SK-N-SH (cell line): ENCODE measurements around the gene FCSK. TPM values are rescaled to one million over a fixed set of nuclear protein-coding genes. Genes with fewer than 3 reads are reported as not detected.

Source experiments
- ELF1 ChIP-seq: IDR thresholded peaks from 2 replicates; pipeline ENCODE4 v1.4.0; 2012
- EP300 ChIP-seq, 2 experiments: IDR thresholded peaks; 2 replicates each; pipeline versions ENCODE4 v1.4.0 to v1.6.1; 2012; ENCODE audit warnings: borderline replicate concordance in 1 of 2, low read depth in 1 of 2, low read length in 1 of 2
- EZH2phosphoT487 ChIP-seq: fragments of 200-600 bp; sonication (generic); IDR thresholded peaks from 2 replicates; pipeline ENCODE4 v1.6.1; 2017; ENCODE audit warnings: low read depth, mixed run types, mild to moderate bottlenecking, antibody characterized with exemption, moderate library complexity, borderline replicate concordance
- FOXJ3 ChIP-seq: sonication (generic); formaldehyde crosslinking; IDR thresholded peaks from 2 replicates; pipeline ENCODE4 v1.5.1; 2020; ENCODE audit warnings: mild to moderate bottlenecking, missing genetic modification reagents
- FOXM1 ChIP-seq: IDR thresholded peaks from 2 replicates; pipeline ENCODE4 v1.4.0; 2012; ENCODE audit warnings: low read depth, mild to moderate bottlenecking
- GATA2 ChIP-seq: sonication (generic); formaldehyde crosslinking; IDR thresholded peaks from 2 replicates; pipeline ENCODE4 v1.5.0; 2020; ENCODE audit warnings: mild to moderate bottlenecking, missing genetic modification reagents
- JUND ChIP-seq: IDR thresholded peaks from 2 replicates; pipeline ENCODE4 v1.4.0; 2012
- MEF2A ChIP-seq: IDR thresholded peaks from 2 replicates; pipeline ENCODE4 v1.4.0; 2012; ENCODE audit warnings: low read depth, borderline replicate concordance
- MXI1 ChIP-seq: IDR thresholded peaks from 2 replicates; pipeline ENCODE4 v1.6.1; 2012; ENCODE audit warnings: mild to moderate bottlenecking, low read depth, low read length, improper control_type of control experiment
- POLR2AphosphoS5 ChIP-seq: IDR thresholded peaks from 2 replicates; pipeline ENCODE4 v1.6.1; 2012; ENCODE audit warnings: low read depth, low read length
- RAD21 ChIP-seq: IDR thresholded peaks from 2 replicates; pipeline ENCODE4 v1.6.1; 2012; ENCODE audit warnings: mild to moderate bottlenecking, low read length
- RFX5 ChIP-seq: IDR thresholded peaks from 2 replicates; pipeline ENCODE4 v1.6.1; 2012; ENCODE audit warnings: mild to moderate bottlenecking, improper control_type of control experiment, low read length
- RXRA ChIP-seq: IDR thresholded peaks from 2 replicates; pipeline ENCODE4 v1.4.0; 2012; ENCODE audit warnings: low read depth, mild to moderate bottlenecking, borderline replicate concordance
- SIN3A ChIP-seq: IDR thresholded peaks from 2 replicates; pipeline ENCODE4 v1.6.1; 2012; ENCODE audit warnings: low read depth, mild to moderate bottlenecking, low read length, moderate library complexity, borderline replicate concordance
- SMC3 ChIP-seq: IDR thresholded peaks from 2 replicates; pipeline ENCODE4 v1.6.1; 2012; ENCODE audit warnings: low read depth, low read length, improper control_type of control experiment
- TAF1 ChIP-seq: IDR thresholded peaks from 2 replicates; pipeline ENCODE4 v1.6.1; 2012; ENCODE audit warnings: low read depth, mild to moderate bottlenecking, low read length, moderate library complexity, borderline replicate concordance
- TCF12 ChIP-seq: IDR thresholded peaks from 2 replicates; pipeline ENCODE4 v1.4.0; 2012
- TEAD4 ChIP-seq: IDR thresholded peaks from 2 replicates; pipeline ENCODE4 v1.4.0; 2012; ENCODE audit warnings: mild to moderate bottlenecking, borderline replicate concordance; ENCODE audit not compliant: insufficient read depth
- YY1 ChIP-seq: IDR thresholded peaks from 2 replicates; pipeline ENCODE4 v1.4.0; 2012; ENCODE audit warnings: low read depth, mild to moderate bottlenecking
- polyA plus RNA-seq, 3 experiments: library from polyadenylated mRNA; depleted of rRNA; stranded (reverse); fragments of >200 nt; gene quantifications; 2 replicates each; pipeline ENCODE4 v1.2.3, GENCODE V29; 2012
- TF ChIP-seq, protein P1 (sequence below): IDR thresholded peaks from 2 replicates; pipeline ENCODE4 v1.4.0; 2012; ENCODE audit warnings: low read depth
- TF ChIP-seq, protein P2 (sequence below): fragments of 150-350 bp; IDR thresholded peaks from 2 replicates; pipeline ENCODE4 v1.6.1; 2017; ENCODE audit warnings: antibody characterized with exemption, low read length, low read depth, borderline replicate concordance
- TF ChIP-seq, protein P3 (sequence below): IDR thresholded peaks from 2 replicates; pipeline ENCODE4 v1.4.0; 2012; ENCODE audit warnings: low read depth, borderline replicate concordance
- TF ChIP-seq, protein P4 (sequence below): fragments of 150-350 bp; IDR thresholded peaks from 2 replicates; pipeline ENCODE4 v1.6.1; 2016; ENCODE audit warnings: mild to moderate bottlenecking, low read depth, low read length
- TF ChIP-seq, protein P5 (sequence below): IDR thresholded peaks from 2 replicates; pipeline ENCODE4; 2012

Gene FCSK
- polyA plus RNA-seq, 1 of the 3 experiments (the other 2 are of a cell fraction): 9.7 TPM

DNA sequence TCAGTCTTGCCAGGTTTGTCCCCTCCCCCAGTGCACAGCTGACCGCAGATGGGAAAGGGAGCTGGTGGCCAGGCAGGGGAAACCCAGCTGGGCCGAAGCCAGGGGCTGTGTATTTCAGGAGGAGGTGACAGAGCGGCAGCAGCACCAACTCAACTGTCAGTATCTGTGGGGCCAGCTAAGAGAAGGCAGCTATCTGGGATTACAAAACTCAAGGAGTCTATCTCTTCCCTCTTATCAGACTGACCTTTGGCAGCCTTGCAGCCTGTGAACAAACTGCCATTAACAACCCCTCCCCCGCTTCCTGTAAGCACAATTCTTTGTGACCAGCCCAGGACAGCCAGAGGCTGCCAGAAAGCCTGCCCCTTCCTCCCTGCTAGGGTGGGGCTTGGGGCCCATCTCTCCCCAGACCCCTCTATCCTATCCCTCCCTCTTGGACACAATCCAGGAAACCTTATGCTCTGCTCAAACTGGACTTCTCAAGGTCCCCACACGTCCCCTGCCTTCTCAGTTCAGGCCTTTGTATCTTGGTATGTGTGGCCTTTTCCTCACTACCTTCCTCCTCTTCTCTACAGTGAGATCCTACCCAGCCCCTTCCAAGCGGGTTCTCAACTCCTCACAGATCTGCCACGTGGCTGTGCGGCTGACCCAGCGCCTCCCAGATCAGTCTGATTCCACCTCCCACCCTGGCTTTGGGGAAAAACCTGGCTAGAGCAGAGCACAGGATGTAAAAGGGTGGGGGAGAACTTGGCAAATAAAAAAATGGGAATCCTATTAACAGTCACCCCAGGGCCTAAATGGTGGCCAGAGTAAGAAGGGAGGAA, 26.0 kb upstream of the FCSK start (continued):
- TF ChIP-seq, protein P1, sequence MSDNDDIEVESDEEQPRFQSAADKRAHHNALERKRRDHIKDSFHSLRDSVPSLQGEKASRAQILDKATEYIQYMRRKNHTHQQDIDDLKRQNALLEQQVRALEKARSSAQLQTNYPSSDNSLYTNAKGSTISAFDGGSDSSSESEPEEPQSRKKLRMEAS: peak; percentile 84
- TF ChIP-seq ELF1: no peak
- TF ChIP-seq MEF2A: peak; percentile 49; the same call in 1 of the 2 replicates
- TF ChIP-seq, protein P2, sequence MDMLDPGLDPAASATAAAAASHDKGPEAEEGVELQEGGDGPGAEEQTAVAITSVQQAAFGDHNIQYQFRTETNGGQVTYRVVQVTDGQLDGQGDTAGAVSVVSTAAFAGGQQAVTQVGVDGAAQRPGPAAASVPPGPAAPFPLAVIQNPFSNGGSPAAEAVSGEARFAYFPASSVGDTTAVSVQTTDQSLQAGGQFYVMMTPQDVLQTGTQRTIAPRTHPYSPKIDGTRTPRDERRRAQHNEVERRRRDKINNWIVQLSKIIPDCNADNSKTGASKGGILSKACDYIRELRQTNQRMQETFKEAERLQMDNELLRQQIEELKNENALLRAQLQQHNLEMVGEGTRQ: no peak
- TF ChIP-seq, protein P3, sequence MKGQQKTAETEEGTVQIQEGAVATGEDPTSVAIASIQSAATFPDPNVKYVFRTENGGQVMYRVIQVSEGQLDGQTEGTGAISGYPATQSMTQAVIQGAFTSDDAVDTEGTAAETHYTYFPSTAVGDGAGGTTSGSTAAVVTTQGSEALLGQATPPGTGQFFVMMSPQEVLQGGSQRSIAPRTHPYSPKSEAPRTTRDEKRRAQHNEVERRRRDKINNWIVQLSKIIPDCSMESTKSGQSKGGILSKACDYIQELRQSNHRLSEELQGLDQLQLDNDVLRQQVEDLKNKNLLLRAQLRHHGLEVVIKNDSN: peak; percentile 42; the same call in 1 of the 2 replicates
- TF ChIP-seq EZH2phosphoT487: no peak
- TF ChIP-seq TEAD4: peak; percentile 67; the same call in 1 of the 2 replicates
- peak; percentile 32; the same call in 1 of the 2 replicates for TF ChIP-seq RAD21
- TF ChIP-seq POLR2AphosphoS5: peak; percentile 80; the same call in 1 of the 2 replicates
- TF ChIP-seq TCF12: peak; percentile 95
- peak; percentile 94 for TF ChIP-seq SIN3A
- TF ChIP-seq, protein P4, sequence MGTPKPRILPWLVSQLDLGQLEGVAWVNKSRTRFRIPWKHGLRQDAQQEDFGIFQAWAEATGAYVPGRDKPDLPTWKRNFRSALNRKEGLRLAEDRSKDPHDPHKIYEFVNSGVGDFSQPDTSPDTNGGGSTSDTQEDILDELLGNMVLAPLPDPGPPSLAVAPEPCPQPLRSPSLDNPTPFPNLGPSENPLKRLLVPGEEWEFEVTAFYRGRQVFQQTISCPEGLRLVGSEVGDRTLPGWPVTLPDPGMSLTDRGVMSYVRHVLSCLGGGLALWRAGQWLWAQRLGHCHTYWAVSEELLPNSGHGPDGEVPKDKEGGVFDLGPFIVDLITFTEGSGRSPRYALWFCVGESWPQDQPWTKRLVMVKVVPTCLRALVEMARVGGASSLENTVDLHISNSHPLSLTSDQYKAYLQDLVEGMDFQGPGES: no peak
- TF ChIP-seq, protein P5, sequence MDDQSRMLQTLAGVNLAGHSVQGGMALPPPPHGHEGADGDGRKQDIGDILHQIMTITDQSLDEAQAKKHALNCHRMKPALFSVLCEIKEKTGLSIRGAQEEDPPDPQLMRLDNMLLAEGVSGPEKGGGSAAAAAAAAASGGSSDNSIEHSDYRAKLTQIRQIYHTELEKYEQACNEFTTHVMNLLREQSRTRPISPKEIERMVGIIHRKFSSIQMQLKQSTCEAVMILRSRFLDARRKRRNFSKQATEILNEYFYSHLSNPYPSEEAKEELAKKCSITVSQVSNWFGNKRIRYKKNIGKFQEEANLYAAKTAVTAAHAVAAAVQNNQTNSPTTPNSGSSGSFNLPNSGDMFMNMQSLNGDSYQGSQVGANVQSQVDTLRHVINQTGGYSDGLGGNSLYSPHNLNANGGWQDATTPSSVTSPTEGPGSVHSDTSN: peak; percentile 89
- TF ChIP-seq FOXM1: no peak
- TF ChIP-seq MXI1: peak; percentile 90
- TF ChIP-seq EP300 (IDR thresholded peaks at IDR 0.05; ENCODE audit: borderline replicate concordance in 1 of 2, low read depth in 1 of 2, low read length in 1 of 2): peak; percentile 61 to 83
- peak; percentile 70 for TF ChIP-seq JUND
- peak; percentile 93 for TF ChIP-seq RXRA
- 0 out of 2 replicates have a peak, but pooled peaks have one; percentile 37 for TF ChIP-seq YY1
- TF ChIP-seq FOXJ3: peak; percentile 80; the same call in 1 of the 2 replicates
- no peak for TF ChIP-seq SMC3
- peak; percentile 67 for TF ChIP-seq GATA2 (CRISPR knock-in tag)
- TF ChIP-seq TAF1: no peak; the same call in 1 of the 2 replicates
- TF ChIP-seq RFX5: no peak
- TF ChIP-seq, all 33 proteins: peak for 23
